ENCODE measurements around the gene SRA1. TPM values are rescaled to one million over a fixed set of nuclear protein-coding genes. Genes with fewer than 3 reads are reported as not detected.
"Not testable (repeated sequence)": the region's sequence is repeated elsewhere in the genome, so short reads cannot be mapped to it uniquely, and the experiment has no call there.

Gene SRA1
- total RNA-seq, 1 experiment from 2014 or later, result 48.6 TPM

DNA sequence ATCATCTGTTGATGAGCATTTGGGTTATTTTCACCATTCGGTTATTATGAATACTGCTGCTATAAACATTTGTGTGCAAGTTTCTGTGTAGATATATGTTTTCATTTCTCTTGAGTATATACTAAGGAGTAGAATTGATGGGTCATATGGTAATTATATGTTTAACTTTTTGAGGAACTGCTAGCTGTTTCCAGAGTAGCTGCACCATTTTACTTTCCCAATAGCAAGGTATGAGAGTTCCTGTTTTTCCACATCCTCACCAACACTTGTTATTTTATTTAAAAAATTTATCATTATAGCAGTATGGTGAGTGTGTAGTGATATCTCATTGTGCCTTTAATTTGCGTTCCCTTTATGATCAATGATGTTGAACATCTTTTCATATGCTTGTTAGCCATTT, 46.5 kb upstream of the SRA1 start:
- DNase-seq (no peak), ATAC-seq (no peak)
- Histone ChIP-seq H3K36me3 (ENCODE audit: low read depth, low read length) (no peaks in the 10 kb centered on the region), H3K9ac (ENCODE audit: low read length) (no peak overlapping the region), H3K79me2 (ENCODE audit: low read length) (no peaks in the 10 kb centered on the region), H3F3A (ENCODE audit: low read length, unreplicated experiment) (no peaks in the 10 kb centered on the region), H3K9me2 (replicated peaks; ENCODE audit: low read length) (no peaks in the 10 kb centered on the region), H3K4me2 (ENCODE audit: low read length) (no peak overlapping the region), H4K20me1 (ENCODE audit: low read length) (no peaks in the 10 kb centered on the region), H3K4me1 (ENCODE audit: insufficient read depth, low read length) (no peaks in the 10 kb centered on the region), H3K4me3 (ENCODE audit: low read length) (no peak overlapping the region), H3K9me3 (ENCODE audit: low read length) (no peaks in the 10 kb centered on the region), H3K27me3 (ENCODE audit: low read length) (no peaks in the 10 kb centered on the region), H3K27ac (ENCODE audit: low read length) (no peak overlapping the region), H2AFZ (ENCODE audit: low read length) (no peak overlapping the region)
- no TSS peak for BruUV-seq (replicated peaks)
- CTCF ChIA-PET, result no interaction called here
- TF ChIP-seq EZH2 (IDR thresholded peaks at IDR 0.05; ENCODE audit: low read length, unreplicated experiment) (no peak), EZH2phosphoT487 (IDR thresholded peaks at IDR 0.05; ENCODE audit: borderline replicate concordance, low read length) (no peak)
- TF ChIP-seq, protein P1, sequence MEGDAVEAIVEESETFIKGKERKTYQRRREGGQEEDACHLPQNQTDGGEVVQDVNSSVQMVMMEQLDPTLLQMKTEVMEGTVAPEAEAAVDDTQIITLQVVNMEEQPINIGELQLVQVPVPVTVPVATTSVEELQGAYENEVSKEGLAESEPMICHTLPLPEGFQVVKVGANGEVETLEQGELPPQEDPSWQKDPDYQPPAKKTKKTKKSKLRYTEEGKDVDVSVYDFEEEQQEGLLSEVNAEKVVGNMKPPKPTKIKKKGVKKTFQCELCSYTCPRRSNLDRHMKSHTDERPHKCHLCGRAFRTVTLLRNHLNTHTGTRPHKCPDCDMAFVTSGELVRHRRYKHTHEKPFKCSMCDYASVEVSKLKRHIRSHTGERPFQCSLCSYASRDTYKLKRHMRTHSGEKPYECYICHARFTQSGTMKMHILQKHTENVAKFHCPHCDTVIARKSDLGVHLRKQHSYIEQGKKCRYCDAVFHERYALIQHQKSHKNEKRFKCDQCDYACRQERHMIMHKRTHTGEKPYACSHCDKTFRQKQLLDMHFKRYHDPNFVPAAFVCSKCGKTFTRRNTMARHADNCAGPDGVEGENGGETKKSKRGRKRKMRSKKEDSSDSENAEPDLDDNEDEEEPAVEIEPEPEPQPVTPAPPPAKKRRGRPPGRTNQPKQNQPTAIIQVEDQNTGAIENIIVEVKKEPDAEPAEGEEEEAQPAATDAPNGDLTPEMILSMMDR (conservative IDR thresholded peaks at IDR 0.05; ENCODE audit: low read depth, low read length), result no peak
- POLR2A ChIA-PET (ENCODE audit: unreplicated experiment), result no interaction called here
- intact Hi-C loops (cut with micrococcal nuclease), result no loop called here

- BruUV-seq (replicated peaks); intact Hi-C loops (cut with micrococcal nuclease); H3K4me2 ChIP-seq (ENCODE audit: low read length); ATAC-seq; DNase-seq; H3K27me3 ChIP-seq (ENCODE audit: low read length); H3F3A ChIP-seq (ENCODE audit: low read length, unreplicated experiment); H3K27ac ChIP-seq (ENCODE audit: low read length); H3K79me2 ChIP-seq (ENCODE audit: low read length); H3K4me3 ChIP-seq (ENCODE audit: low read length); H3K4me1 ChIP-seq (ENCODE audit: insufficient read depth, low read length); H3K9ac ChIP-seq (ENCODE audit: low read length); CTCF ChIA-PET; H3K36me3 ChIP-seq (ENCODE audit: low read depth, low read length); H3K9me2 ChIP-seq (replicated peaks; ENCODE audit: low read length); POLR2A ChIA-PET (ENCODE audit: unreplicated experiment); H2AFZ ChIP-seq (ENCODE audit: low read length); H3K9me3 ChIP-seq (ENCODE audit: low read length); H4K20me1 ChIP-seq (ENCODE audit: low read length): not testable (repeated sequence)
Observed at GRCh38 chr5:140603446-140603698, 46.1 kb upstream of the SRA1 start.

DNA sequence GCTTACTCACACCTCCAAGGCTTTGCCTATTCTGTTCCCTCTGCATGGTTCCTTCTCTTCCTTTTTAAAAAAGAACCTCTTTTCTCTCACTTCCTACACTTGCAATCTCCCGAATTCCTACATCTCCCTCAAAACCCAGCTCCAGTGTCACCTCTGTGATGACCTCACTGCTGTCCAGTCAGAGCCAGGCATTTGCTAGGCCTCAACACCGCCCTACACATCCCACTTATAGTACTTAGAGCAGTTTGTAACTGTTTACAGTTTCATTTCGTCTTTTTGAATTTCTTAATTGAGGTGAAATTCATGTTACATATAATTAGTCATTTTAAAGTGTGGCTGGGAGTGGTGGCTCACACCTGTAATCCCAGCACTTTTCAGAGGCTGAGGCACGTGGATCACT, 44.9 kb upstream of the SRA1 start:
- Histone ChIP-seq H3K27ac (ENCODE audit: low read length) (no peak overlapping the region), H3K27me3 (ENCODE audit: low read length) (no peaks in the 10 kb centered on the region), H3K4me3 (ENCODE audit: low read length) (no peak overlapping the region), H3K79me2 (ENCODE audit: low read length) (no peaks in the 10 kb centered on the region), H4K20me1 (ENCODE audit: low read length) (no peaks in the 10 kb centered on the region), H2AFZ (ENCODE audit: low read length) (0 out of 2 replicates have a peak overlapping the region, but pooled peaks have one; percentile 16), H3K36me3 (ENCODE audit: low read depth, low read length) (no peaks in the 10 kb centered on the region), H3K4me1 (ENCODE audit: insufficient read depth, low read length) (no peaks in the 10 kb centered on the region), H3K9ac (ENCODE audit: low read length) (no peak overlapping the region), H3K9me3 (ENCODE audit: low read length) (no peaks in the 10 kb centered on the region), H3F3A (ENCODE audit: low read length, unreplicated experiment) (no peaks in the 10 kb centered on the region), H3K4me2 (ENCODE audit: low read length) (no peak overlapping the region), H3K9me2 (replicated peaks; ENCODE audit: low read length) (no peaks in the 10 kb centered on the region)
- BruUV-seq (replicated peaks), result no TSS peak
- DNase-seq (no peak), ATAC-seq (no peak)
- ChIA-PET POLR2A (ENCODE audit: unreplicated experiment) (no interaction called here), CTCF (no interaction called here)
- intact Hi-C loops (cut with micrococcal nuclease), result no loop called here
- TF ChIP-seq EZH2phosphoT487 (IDR thresholded peaks at IDR 0.05; ENCODE audit: borderline replicate concordance, low read length), result no peak
- no peak for TF ChIP-seq EZH2 (IDR thresholded peaks at IDR 0.05; ENCODE audit: low read length, unreplicated experiment)
- TF ChIP-seq, protein P1 (conservative IDR thresholded peaks at IDR 0.05; ENCODE audit: low read depth, low read length), result no peak
